ENCODE measurements around the gene TRH.
"Not testable (repeated sequence)": the region's sequence is repeated elsewhere in the genome, so short reads cannot be mapped to it uniquely, and the experiment has no call there.

The TRH gene

DNA sequence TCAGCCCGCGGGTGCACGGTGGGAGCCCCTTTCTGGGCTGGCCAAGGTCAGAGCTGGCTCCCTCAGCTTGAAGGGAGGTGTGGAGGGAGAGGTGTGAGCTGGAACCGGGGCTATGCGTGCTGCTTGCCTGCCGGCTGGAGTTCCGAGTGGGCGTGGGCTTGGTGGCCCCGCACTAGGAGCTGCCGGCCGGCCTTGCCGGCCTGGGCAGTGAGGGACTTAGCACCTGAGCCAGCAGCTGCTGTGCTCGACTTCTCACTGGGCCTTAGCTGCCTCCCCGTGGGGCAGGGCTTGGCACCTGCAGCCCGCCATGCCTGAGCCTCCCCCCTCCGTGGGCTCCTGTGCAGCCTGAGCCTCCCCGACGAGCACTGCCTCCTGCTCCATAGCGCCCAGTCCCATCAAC, 36.0 kb downstream of the TRH start:
- no peak for DNase-seq (ENCODE audit: low read depth)

DNA sequence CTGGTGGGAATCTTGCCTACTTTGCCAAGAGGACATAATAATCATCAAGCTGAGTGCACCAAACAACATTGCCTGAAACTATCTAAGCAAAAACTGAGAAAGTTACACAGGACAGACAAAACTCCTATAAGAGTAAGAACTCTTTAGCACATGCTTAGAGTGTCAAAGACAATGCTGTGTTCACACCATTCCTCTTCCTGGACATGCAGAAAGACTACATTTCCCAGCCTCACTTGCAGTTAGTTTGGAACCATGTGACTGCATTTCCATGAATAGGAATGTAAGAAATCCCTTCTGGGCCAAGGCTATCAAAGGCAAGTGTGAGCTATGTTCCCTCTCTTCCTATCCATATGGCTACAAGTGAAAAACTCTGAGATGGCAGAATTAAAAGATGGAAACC, 37.6 kb downstream of the TRH start:
- not testable (repeated sequence) for DNase-seq (ENCODE audit: low read depth)

DNA sequence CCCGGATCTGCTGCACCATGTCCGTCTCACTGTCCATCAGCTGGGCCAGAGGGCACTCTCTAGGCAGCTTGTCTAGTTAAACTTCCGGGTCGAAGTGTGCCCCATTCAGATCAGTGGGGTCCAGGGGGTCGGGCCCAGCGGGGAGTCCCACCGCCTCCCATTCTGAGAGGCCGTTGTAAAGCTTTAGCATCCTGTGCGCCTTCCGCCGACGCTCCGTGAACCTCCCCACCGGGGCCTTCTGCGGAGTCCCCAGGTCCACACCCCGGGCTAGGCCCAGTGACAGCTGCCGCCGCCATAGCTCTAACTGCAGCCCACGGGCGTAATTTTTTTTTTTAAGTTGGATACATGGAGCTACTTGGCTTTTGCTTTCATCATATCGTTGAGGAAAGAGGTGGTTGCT, 38.7 kb downstream of the TRH start:
- DNase-seq (ENCODE audit: low read depth) = not testable (repeated sequence)

DNA sequence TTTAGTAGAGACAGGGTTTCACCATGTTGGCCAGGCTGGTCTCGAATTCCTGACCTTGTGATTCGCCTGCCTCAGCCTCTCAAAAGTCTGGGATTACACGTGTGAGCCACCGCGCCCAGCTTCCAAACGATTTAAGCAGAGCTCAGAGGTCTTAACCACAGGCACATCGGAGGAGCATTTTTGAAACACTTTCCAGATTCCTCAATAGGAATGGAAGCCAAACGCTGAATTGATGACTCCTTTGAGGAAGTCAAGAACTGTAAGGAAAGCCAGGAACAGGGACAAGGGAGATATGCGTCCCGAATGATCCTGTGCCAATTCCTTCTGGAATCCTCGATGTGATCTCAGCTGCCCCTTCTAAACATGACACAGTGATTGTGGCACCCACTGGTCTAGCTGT, 40.0 kb downstream of the TRH start:
- DNase-seq (ENCODE audit: low read depth) = no peak

DNA sequence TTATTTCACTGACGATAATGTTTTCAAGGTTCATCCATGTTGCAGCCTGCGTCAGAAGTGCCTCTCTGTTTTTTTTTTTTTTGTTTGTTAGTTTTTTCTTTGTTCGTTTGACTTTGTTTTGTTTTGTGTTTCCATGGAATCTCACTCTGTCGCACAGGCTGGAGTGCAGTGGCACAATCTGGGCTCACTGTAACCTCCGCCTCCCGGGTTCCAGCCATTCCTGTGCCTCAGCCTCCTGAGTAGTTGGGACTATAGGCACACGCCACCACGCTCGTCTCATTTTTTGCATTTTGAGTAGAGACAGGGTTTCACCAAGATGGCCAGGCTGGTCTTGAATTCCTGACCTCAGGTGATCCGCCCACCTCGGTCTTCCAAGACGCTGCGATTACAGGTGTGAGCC, 43.1 kb downstream of the TRH start:
- DNase-seq (ENCODE audit: low read depth) = not testable (repeated sequence)

DNA sequence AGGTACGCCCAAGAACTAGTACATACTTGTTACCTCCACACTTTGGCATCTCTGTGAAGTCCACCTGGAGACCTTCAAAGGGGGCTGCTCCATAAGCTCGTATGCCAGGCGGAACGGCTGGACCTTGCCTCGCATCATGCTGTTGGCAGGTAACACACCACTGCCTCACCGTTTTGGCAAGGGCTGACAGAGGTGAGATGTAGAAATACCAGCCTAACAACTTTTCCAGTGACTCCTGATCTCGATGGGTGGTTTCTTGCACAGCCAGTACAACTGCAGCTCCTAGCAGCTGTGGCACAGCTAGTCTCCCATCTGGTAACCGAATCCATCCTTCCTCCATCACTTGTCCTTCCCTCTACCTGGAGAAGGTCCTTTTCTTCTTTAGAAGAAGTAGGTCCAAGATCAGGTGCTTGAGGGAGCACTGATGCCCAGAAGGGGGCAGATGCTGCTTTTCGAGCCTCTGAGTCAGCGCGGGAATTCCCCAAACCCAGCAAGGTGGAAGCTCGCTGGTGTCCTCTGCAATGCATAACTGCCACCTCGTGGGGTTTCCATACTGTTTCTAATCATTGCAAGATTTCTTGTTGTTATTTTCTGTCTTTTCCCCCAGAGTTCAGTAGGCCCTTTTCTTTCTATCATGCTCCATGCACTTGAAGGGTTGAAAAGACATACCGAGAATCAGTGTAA, 51.8 kb downstream of the TRH start:
- DNase-seq (ENCODE audit: low read depth) = not testable (repeated sequence)

DNA sequence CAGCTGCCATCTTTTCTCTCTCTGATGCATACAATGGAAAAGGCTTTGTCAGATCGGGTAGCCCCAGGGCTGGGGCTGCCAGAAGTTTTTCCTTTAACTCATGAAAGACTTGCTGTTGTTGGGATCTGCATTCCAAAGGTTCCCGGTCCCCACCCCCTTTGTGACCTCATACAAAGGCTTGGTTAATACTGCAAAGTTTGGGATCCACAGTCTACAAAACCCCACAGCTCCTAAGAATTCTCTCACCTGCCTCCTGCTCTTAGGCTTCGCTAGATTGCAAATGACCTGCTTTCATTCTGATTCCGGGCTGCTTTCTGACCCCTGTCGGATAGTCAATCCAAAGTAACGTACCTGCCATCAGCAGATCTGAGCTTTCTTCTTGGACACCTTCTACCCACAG, 52.9 kb downstream of the TRH start:
- DNase-seq (ENCODE audit: low read depth) = not testable (repeated sequence)

Measured in non-pigmented ciliary epithelial cell (primary cell).